Neural progenitor cell (in vitro differentiated cells): ENCODE results near the gene PARVA. TPM values are rescaled to one million over a fixed set of nuclear protein-coding genes. Genes with fewer than 3 reads are reported as not detected.

Experiments used
- DNase-seq: peaks from one replicate; pipeline ENCODE4 v3.0.0-alpha.2; 2016; ENCODE audit warnings: low spot score
- H2AFZ ChIP-seq: fragments of 200-600 bp; sonication (generic); replicated peaks from 2 replicates; pipeline ENCODE4 v1.6.1; 2016; ENCODE audit warnings: antibody characterized with exemption
- H3F3A ChIP-seq: fragments of 200-600 bp; sonication (generic); 2 replicates; pipeline ENCODE4 v1.6.1; 2016; ENCODE audit warnings: antibody characterized with exemption, low read depth
- H3K27ac ChIP-seq: fragments of 200-600 bp; sonication (generic); 2 replicates; pipeline ENCODE4 v1.5.1; 2016; ENCODE audit warnings: mild to moderate bottlenecking
- H3K27me3 ChIP-seq: fragments of 200-600 bp; sonication (generic); 2 replicates; pipeline ENCODE4 v1.6.1; 2016; ENCODE audit warnings: mild to moderate bottlenecking, moderate library complexity
- H3K36me3 ChIP-seq: fragments of 200-600 bp; sonication (generic); 2 replicates; pipeline ENCODE4 v1.5.1; 2016
- H3K4me1 ChIP-seq: fragments of 200-600 bp; sonication (generic); 2 replicates; pipeline ENCODE4 v1.6.1; 2016; ENCODE audit warnings: mixed run types
- H3K4me2 ChIP-seq: fragments of 200-600 bp; sonication (generic); 2 replicates; pipeline ENCODE4 v1.6.1; 2016
- H3K4me3 ChIP-seq: fragments of 200-600 bp; sonication (generic); 2 replicates; pipeline ENCODE4 v1.5.1; 2016
- H3K79me2 ChIP-seq: fragments of 200-600 bp; sonication (generic); 2 replicates; pipeline ENCODE4 v1.6.1; 2016; ENCODE audit warnings: low read depth
- H3K9ac ChIP-seq: fragments of 200-600 bp; sonication (generic); 2 replicates; pipeline ENCODE4 v1.6.1; 2016
- H3K9me3 ChIP-seq: fragments of 200-600 bp; sonication (generic); 2 replicates; pipeline ENCODE4 v1.5.1; 2016; ENCODE audit warnings: low read depth
- H4K20me1 ChIP-seq: fragments of 200-600 bp; sonication (generic); 2 replicates; pipeline ENCODE4 v1.6.1; 2016; ENCODE audit warnings: low read depth
- H3K27ac Mint-ChIP-seq: 3 replicates; pipeline ENCODE4 v1.8.0; 2021; ENCODE audit warnings: mixed read lengths
- H3K27me3 Mint-ChIP-seq: 2 replicates; pipeline ENCODE4 v1.8.0; 2022; ENCODE audit warnings: low read depth, mild to moderate bottlenecking, inconsistent platforms, moderate library complexity, mixed read lengths; ENCODE audit not compliant: insufficient read depth
- H3K36me3 Mint-ChIP-seq: 3 replicates; pipeline ENCODE4 v1.8.0; 2021; ENCODE audit warnings: mixed read lengths
- H3K4me1 Mint-ChIP-seq: 3 replicates; pipeline ENCODE4 v1.8.0; 2021; ENCODE audit warnings: mixed read lengths
- H3K4me3 Mint-ChIP-seq: 3 replicates; pipeline ENCODE4 v1.8.0; 2021; ENCODE audit warnings: mild to moderate bottlenecking, moderate library complexity, mixed read lengths
- H3K9me3 Mint-ChIP-seq: 3 replicates; pipeline ENCODE4 v1.8.0; 2020; ENCODE audit warnings: mixed read lengths
- CTCF ChIP-seq: fragments of 200-600 bp; sonication (generic); IDR thresholded peaks from 2 replicates; pipeline ENCODE4 v1.5.1; 2017; ENCODE audit warnings: antibody characterized with exemption, mild to moderate bottlenecking
- EZH2 ChIP-seq: fragments of 200-600 bp; sonication (generic); IDR thresholded peaks from 2 replicates; pipeline ENCODE4 v1.6.1; 2017; ENCODE audit warnings: antibody characterized with exemption, mild to moderate bottlenecking, moderate library complexity
- EZH2phosphoT487 ChIP-seq: fragments of 200-600 bp; sonication (generic); IDR thresholded peaks from 2 replicates; pipeline ENCODE4 v1.6.1; 2017; ENCODE audit warnings: antibody characterized with exemption
- total RNA-seq: library from RNA; depleted of rRNA; stranded (reverse); fragments of >200 nt; gene quantifications from 2 replicates; pipeline ENCODE4 v1.2.3, GENCODE V29; 2015; ENCODE audit warnings: low replicate concordance

The PARVA gene
- total RNA-seq, 1 donor from 2014 or later, result 15.3 TPM

- no peak for TF ChIP-seq EZH2phosphoT487
- TF ChIP-seq EZH2, result no peak
- no peak for TF ChIP-seq CTCF
- no peak overlapping the region for H3K4me3 Mint-ChIP-seq
- Histone ChIP-seq H3K9me3 (no peaks in the 10 kb centered on the region), H4K20me1 (no peaks in the 10 kb centered on the region), H3K27me3 (no peaks in the 10 kb centered on the region), H3K36me3 (no peaks in the 10 kb centered on the region), H3K4me1 (peaks cover 15% of the 10 kb centered on the region), H3F3A (peaks cover 8% of the 10 kb centered on the region), H3K79me2 (no peaks in the 10 kb centered on the region), H2AFZ (peak overlapping the region; percentile 47), H3K27ac (peak overlapping the region; percentile 21), H3K4me3 (no peak overlapping the region), H3K4me2 (peak overlapping the region; percentile 66), H3K9ac (no peak overlapping the region)
- H3K4me1 Mint-ChIP-seq, result peaks cover 17% of the 10 kb centered on the region
- H3K36me3 Mint-ChIP-seq, result no peaks in the 10 kb centered on the region
- peaks cover 10% of the 10 kb centered on the region for H3K9me3 Mint-ChIP-seq
- H3K27ac Mint-ChIP-seq, result no peak overlapping the region
- H3K27me3 Mint-ChIP-seq, result peaks cover 5% of the 10 kb centered on the region
- DNase-seq, result peak; percentile 66
These were observed 179.5 kb downstream of the PARVA start for GRCh38 chr11:12556788-12557384.

- H3K27me3 ChIP-seq, result no peaks in the 10 kb centered on the region
- no peak overlapping the region for H3K4me2 ChIP-seq
- H3K27ac ChIP-seq, result no peak overlapping the region
- H3K36me3 Mint-ChIP-seq, result no peaks in the 10 kb centered on the region
- H3K4me3 Mint-ChIP-seq, result no peak overlapping the region
- no peaks in the 10 kb centered on the region for H3K79me2 ChIP-seq
- H3K36me3 ChIP-seq, result no peaks in the 10 kb centered on the region
- H3K4me1 Mint-ChIP-seq, result peaks cover 17% of the 10 kb centered on the region
- H3K4me3 ChIP-seq, result no peak overlapping the region
- no peak for DNase-seq
- no peaks in the 10 kb centered on the region for H3K9me3 ChIP-seq
- H3K9ac ChIP-seq, result no peak overlapping the region
- peaks cover 6% of the 10 kb centered on the region for H3K9me3 Mint-ChIP-seq
- peaks cover 5% of the 10 kb centered on the region for H3K27me3 Mint-ChIP-seq
- peaks cover 15% of the 10 kb centered on the region for H3K4me1 ChIP-seq
- H2AFZ ChIP-seq, result no peak overlapping the region
- TF ChIP-seq EZH2phosphoT487 (no peak), CTCF (no peak), EZH2 (no peak)
- H3F3A ChIP-seq, result peaks cover 8% of the 10 kb centered on the region
- no peaks in the 10 kb centered on the region for H4K20me1 ChIP-seq
- no peak overlapping the region for H3K27ac Mint-ChIP-seq
These were observed 181.6 kb downstream of the PARVA start for GRCh38 chr11:12559011-12559410.

GRCh38 chr11:12560362-12560761, 183.0 kb downstream of the PARVA start:
- Histone ChIP-seq H3K27ac (no peak overlapping the region), H2AFZ (no peak overlapping the region), H3F3A (peaks cover 8% of the 10 kb centered on the region), H3K79me2 (no peaks in the 10 kb centered on the region), H3K4me2 (no peak overlapping the region), H4K20me1 (no peaks in the 10 kb centered on the region), H3K36me3 (no peaks in the 10 kb centered on the region), H3K4me1 (peaks cover 15% of the 10 kb centered on the region), H3K4me3 (no peak overlapping the region), H3K9me3 (no peaks in the 10 kb centered on the region), H3K27me3 (no peaks in the 10 kb centered on the region), H3K9ac (no peak overlapping the region)
- Mint-ChIP-seq H3K27ac (no peak overlapping the region), H3K4me1 (peaks cover 17% of the 10 kb centered on the region), H3K36me3 (no peaks in the 10 kb centered on the region), H3K27me3 (peaks cover 5% of the 10 kb centered on the region), H3K4me3 (no peak overlapping the region), H3K9me3 (peaks cover 2% of the 10 kb centered on the region)
- DNase-seq, result no peak
- no peak for TF ChIP-seq CTCF
- TF ChIP-seq EZH2, result no peak
- TF ChIP-seq EZH2phosphoT487, result no peak
